Activated CD4-positive, alpha-beta T cell treated with anti-CD3 and anti-CD28 coated beads for 4 hours (primary cell): ENCODE data around the gene KCNMB2.
"Not testable (repeated sequence)": the region's sequence is repeated elsewhere in the genome, so short reads cannot be mapped to it uniquely, and the experiment has no call there.

ENCODE experiments used
- DNase-seq, 2 donors: peaks; one replicate each; pipeline ENCODE4 v3.0.0-alpha.2; 2020

The KCNMB2 gene

DNA sequence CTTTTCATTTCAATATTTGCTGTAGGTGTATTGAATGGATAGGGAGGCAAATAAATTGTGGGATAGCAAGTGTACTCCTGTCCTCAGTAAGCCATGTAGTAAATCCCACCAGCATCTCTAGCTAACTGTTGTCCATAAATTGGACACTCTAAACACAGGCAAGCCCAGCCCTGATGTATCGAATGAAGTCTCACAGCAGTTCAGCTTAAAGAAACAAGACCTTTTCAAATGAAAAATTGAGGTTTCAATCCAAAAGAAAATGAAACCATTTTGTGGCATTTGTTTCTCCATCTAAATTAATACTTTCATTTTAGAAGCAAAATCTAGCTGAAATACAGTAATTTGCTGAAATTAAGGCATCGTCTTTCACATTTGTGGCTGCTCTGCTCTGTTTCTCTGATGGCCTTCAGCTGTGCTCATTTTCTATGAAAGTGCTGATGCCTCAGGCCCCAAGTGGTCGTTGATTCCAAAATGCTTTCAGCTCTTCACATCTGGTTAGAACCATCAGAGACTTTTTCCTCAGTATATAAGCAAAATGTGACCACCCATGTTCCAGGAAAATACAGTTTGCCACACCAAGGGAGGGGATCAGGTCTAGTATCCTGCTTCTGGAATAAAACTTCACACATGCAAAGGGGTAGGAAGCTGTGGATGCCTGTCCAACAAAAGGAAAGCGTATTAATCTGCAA lies 290.3 kb downstream of the KCNMB2 start:
- DNase-seq, result no peak

DNA sequence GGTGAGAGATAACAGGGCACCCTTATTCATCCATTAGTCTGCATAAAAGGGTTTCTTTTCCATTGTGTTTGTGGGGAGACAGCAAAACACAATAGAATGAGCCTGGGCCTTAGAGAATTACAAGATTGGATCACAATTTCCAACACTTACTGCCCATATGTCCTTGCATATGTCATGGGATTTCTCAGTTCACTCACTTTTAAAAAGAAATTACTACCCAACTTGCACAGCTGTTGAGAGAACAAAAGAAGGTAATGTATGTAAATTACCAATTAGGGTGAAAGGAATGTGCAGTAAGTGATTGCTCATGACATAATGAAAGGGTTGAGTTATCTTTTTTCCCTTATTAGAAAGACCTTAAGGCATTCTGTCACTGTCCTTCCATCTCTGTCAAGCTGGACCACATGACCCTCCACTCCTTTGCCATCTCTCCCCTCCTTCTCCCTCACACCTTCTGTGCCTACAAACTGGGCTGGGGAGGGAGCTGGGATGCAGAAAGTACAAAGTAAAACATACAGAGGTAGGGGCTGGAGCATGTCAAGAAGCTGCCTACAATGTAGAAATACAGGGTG lies 291.1 kb downstream of the KCNMB2 start:
- no peak for DNase-seq

DNA sequence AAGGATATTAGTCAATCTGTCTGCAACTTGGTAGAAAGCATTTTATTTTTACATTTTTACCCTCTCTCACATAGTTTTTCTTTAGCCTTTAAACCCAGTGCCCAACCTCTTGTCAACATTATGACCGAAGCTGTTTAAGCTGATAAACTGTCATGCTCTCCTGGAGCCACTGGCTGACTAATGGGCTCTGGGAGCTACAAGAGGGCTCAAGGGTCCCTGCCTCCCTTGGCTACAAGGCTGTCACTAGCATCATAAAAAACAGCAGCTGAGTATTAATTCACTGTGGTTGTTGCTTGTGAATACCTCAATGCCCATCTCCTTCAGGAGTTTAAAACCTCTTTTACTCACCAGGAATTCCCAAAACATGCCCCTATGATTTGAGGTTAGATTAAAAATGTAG lies 297.5 kb downstream of the KCNMB2 start:
- DNase-seq, result no peak

DNA sequence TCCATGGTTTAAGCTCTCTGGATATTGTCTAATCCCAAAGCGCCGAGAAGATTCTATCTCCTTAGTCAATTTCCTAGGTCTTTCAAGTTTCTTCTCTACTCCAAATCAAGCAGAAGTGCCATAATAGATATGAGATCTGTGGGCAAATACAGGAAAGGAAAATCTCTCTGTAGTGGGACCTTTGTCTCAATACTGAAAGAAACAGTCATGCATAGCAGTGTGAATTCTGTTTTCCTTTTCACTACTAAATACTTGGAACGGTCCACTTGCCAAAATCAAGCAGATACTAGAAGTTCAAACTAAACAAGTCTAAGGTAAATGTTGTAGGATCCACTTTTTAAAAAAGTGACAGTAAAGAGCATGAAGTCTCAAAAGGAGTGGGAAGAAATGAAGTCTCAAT lies 298.8 kb downstream of the KCNMB2 start:
- DNase-seq, result no peak

DNA sequence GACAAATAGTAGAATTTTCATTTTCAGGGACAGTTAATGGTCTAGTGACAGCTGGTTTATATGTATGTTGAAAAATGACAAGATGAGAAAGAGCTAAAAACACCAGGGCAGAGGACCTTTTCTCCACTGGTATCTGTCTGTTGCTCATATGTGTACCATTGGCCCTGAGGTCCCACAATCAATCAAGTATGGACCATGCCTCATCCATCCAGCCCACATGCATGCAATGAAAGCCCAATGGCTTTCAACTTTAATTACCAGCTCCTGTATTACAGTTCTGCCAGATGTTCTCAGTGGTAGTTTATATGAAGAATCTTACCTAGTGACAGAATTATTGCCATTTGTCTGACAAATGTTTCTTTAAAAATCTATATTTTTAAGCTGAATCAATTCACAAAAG lies 301.3 kb downstream of the KCNMB2 start:
- no peak for DNase-seq

DNA sequence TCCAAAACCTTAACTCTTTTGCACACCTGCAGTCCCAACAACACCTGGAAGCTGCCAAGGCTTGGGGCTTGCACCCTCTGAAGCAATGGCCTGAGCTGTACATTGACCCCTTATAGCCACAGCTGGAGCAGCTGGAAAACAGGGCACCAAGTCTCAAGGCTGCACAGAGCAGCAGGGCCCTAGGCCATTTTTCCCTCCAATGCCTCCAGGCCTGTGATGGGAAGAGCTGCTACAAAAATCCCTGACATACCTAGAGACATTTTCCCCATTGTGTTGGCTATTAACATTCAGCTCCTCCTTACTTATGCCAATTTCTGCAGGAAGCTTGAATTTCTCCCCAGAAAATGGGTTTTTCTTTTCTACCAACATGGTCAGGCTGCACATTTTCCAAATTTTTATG lies 304.4 kb downstream of the KCNMB2 start:
- no peak for DNase-seq

DNA sequence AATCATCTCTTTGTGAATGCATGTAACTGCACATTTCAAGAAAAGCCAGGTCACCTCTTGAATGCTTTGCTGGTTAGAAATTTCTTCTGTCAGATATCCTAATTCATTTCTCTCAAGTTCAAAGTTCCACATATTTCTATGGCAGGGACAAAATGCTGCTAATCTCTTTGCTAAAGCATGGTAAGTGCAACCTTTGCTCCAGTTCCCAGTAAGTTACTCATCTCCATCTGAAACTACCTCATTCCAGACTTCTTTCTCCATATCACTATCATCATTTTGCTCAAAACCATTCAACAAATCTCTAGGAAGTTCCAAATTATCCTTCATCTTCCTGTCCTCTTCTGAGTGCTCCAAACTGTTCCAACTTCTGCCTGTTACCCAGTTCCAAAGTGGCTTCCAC lies 304.8 kb downstream of the KCNMB2 start:
- no peak for DNase-seq

DNA sequence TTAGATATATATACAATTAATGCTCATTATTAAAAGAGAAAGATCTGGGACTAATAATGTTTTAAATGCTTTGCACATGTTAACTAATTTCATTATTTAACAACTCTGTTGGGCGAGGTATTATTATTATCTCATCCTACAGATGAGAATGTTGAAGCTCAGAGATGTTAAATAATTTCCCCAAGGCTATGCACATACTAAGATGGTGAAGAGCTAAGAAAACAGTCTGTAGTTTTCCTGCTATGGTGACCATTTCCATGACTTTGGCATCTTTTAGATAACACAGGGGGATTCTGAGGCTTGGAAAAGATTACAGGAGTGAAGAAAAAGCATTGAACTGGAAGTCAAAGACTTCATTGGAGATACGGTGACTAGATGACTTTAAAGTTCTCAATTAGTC lies 308.7 kb downstream of the KCNMB2 start:
- no peak for DNase-seq

DNA sequence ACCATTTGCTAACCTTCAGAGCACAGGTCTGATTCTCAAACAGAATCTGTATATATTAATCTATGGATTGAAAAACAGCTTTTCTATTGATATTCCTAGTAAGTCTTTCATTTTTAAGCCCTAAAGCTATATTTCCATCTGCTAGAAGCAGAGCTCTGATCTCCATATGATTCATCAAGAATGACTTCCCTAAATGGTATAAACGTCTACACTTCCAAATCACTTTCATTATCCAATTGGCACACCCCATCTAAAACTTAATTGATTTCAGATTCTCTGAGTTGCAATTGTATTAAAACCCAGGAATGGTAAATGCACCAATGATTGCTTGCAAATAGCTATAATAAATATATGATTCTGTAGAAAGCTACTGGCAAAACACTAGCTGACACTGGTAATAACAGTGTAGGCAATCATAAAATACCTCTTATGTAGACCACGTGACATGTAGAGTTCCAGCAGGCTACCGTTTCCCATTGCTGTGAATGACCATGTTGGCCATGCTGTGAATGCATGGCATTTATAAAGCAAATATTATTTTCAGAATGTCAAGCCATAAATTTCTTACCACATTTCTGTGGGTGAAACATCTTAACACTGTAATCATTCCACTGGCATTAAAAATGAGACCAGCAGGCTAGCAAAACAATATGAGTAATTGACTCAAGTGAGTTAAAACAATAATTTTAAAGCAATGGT lies 309.3 kb downstream of the KCNMB2 start:
- no peak for DNase-seq

DNA sequence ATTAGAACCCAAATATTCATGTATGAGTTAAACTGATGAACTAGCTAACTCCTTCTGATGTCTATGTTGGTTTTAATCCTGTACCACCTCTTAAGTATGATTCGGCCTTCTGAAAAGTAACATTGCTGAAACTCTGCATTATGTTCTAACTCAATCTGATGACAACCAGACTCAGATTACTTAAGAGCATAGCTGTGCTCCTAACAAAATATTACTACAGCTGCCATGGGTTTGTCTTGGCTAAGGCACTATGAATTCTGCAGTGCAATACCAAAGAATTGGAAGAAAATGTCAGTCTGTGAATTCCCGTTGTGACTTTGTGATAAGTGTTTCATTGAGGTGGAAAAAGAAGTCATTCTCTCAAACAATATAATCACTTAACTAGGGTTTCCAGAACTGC lies 311.0 kb downstream of the KCNMB2 start:
- no peak for DNase-seq

DNA sequence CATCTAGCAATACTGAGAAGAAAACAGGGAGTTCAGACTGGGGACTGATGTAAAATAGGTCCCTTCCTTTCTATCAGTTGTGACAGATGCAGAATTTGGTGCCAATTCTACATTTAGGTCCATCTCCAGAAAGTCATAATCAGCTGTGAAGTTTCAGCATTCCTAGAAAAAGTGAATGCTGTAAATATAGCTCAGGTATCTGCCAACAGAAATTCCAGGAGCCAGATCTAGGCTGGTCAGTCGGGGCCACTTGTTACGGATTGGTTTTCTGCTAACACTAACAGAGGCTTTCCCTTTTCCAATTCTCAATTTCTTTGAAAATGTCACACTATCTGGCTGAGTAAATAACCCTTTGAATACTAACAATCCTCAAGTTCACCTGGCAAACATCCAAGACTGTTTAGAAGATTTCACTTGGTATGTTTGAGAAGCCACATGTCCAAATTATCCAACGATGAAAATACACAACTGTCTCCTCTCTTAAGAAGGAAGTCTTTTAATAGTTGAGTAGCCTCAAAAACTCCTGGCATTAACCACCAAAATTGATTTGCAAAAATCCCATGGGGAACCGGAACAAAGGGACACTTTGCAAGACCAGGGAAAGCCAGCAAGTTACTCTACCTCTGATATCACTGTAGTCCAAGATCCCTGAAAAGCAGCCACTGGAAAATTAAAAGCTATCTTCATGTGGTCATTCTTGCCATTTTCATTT lies 313.1 kb downstream of the KCNMB2 start:
- no peak for DNase-seq

DNA sequence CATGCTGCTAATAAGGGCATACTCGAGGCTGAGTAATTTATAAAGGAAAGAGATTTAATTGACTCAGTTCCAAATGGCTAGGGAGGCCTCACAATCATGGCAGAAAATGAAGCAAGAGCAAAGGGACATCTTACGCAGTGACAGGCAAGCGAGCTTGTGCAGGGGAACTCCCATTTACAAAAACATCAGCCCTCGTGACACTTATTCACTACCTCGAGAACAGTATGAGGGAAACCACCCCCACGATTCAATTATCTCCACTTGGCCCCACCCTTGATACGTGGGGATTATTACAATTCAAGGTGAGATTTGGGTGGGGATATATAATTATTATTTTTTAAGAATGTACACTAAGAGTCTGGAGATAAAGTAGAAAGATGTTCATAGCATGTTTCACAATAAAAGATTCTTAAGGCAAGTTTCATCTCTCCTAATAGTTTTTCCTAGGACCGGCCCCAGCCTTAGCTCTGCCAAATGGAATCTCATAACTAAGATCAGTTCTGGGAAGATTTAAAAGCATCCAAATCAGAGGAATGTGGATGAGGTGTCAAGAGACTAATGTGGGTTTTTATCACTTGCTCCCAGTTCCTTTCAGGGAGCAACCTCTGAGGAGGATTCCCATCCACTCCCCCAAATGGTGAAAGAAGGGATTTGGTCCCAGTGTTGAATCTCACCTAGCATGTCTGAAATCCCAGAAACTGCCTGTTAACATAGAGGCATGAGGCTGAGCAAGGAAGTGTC lies 314.4 kb downstream of the KCNMB2 start:
- DNase-seq, result no peak

DNA sequence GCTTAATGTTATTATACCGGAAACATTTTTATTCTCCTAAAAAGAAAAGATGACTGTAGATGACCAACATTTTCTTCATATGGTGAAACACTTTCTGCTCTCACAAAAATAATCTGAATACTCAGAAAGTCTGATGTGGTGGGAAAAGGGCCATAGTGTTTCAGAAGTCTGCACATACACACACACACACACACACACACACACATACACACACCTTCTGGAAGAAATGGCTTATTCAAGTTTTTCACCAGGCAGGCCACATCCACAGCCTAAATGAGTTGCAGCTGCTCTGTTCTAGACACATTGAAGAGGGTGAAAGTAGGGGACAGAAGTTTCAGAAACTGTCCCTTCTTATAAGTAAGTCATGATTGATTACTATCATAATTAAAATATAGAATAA lies 315.3 kb downstream of the KCNMB2 start:
- no peak for DNase-seq

DNA sequence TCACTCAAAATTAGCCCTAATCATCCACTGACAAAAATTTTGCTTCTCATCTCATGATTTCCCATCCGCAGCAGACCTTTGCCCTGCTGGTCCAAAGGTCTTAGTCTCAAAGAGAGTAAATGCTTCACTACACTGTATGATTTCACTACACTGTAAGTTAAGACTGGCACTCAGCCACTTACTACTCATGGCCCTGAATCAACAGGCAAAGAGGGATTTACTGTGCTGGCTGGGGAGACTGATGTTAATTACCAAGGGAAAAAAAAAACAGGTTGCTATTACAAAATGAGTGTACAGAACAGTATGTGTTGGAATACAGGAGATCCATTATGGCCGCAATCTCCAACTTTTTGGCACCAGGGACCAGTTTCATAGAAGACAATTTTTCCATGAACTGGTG lies 320.6 kb downstream of the KCNMB2 start:
- no peak for DNase-seq

DNA sequence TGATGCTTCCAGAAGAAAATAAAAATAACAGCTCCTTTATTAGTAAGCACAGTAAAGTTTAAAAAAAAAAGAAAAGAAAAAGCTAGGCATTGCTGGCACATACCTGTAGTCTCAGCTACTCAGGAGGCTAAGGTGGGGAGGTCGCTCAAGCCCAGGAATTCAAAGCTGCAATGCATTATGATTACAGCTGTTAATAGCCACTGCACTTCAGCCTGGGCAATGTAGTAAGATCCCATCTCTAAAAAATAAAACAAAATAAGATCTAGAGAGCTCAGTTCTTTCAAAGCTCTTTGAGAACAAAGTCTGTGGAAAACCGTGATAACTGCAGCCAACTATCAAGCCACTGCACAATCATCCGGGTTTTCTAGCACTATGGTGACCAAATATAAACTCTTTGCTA lies 323.1 kb downstream of the KCNMB2 start:
- DNase-seq, result no peak

DNA sequence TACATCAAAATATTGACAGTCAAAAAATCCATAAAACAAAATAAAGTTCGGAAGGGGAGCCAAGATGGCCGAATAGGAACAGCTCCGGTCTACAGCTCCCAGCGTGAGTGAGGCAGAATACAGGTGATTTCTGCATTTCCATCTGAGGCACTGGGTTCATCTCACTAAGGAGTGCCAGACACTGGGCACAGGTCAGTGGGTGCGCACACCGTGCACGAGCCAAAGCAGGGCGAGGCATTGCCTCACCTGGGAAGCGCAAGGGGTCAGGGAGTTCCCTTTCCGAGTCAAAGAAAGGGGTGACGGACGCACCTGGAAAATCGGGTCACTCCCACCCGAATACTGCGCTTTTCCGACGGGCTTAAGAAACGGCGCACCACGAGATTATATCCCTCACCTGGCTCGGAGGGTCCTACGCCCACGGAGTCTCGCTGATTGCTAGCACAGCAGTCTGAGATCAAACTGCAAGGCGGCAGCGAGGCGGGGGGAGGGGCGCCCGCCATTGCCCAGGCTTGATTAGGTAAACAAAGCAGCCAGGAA lies 323.7 kb downstream of the KCNMB2 start:
- not testable (repeated sequence) for DNase-seq

DNA sequence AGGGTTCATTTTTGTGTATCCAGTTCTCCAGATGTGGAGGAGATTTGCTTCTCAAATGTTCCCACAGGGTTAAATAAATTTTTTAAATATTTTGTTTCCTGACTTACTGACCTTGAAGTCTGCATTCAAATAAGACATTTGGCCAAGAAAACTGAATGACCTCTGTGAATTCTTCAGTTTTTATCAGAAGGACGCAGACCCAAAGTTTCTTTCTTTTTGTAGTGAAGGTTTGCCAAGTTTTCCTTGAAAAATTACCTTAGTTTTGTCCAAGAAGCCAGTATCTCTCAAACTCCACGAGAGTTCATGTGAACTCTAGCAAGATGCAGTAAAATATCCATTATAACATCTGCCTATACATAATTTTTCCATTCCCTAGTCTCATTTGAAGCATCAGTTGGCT lies 332.4 kb downstream of the KCNMB2 start:
- no peak for DNase-seq

DNA sequence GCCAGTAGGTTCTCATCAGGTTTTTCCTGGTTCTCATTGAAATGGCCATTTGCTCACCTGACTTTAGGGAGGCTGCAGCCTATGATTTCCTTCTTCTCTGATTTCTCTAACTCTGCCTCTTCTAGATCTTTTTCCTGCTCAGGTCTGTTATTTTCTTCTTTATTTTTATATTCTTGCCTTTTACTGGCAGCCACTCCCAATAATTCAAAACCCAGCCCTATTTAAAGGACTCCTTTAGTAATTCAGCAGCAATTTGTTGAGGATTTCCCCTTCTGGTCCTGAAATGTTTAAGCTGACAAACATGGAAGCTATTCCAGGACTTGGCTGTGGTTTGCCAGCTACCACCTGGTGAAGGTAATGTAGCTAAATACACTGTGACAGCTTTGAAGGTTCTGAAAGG lies 333.8 kb downstream of the KCNMB2 start:
- DNase-seq, result no peak

DNA sequence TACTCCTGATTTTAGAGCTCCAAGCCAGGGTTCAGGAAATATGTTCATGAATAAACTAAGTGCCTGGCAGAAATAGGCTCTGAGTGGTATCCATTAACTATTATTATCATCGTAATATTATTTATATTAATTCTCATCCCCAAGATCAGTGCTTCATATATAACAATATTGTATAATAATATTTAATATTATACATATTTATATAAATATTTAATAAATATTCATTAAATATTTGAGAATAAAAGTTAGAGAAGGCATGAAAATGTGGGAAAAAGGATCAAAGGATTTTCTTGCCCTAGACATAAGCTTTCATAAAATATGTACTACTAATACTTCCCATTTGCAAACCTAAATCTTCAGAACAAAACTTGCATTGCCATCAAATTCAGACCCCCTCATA lies 338.9 kb downstream of the KCNMB2 start:
- no peak for DNase-seq

DNA sequence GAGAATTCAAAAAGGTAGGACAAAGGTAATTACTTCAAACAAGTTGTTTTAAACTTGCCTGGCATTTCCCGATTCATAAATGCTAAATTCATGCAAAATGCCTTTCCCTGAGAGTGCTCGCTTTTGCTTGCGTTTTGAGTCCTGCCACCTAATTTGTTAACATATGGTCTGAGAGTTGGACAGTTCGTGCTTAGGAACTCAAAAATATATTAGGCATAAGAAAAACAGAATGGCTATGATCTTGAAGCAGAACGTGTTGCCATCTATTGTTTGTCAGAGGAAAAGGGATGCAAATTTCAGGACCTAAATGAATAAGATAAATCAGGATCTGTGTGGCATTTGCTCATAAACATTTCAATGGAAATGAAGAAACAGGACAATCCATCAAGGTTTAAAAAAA lies 339.6 kb downstream of the KCNMB2 start:
- DNase-seq, result no peak

DNA sequence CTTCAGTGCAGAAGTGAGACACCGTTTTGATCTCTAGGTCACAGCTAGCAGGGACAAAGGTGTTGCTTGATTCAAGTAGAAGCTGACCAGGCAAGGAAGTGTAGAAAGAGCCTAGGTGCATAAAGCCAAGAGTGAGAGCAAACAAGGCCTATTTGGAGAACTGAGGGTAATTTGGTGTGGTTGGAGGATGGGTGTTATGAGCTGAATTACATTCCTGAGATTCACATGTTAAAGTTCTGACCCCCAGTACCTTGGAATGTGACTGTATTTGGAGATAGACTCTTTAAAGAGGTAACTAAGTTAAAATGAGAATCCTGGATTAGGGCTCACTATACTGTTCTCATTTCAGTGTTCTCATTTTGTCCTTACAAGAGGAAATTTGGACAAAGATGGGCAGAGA lies 344.0 kb downstream of the KCNMB2 start:
- DNase-seq, result no peak
